NCI-H345 treated with DMSO at 0.1 percent for 48 hours (cell line): Measurements from ENCODE around the gene TAS2R40.
A peak's percentile ranks its signal among the peaks of the same experiment; 100 is the strongest.
"Not testable (repeated sequence)": the region's sequence is repeated elsewhere in the genome, so short reads cannot be mapped to it uniquely, and the experiment has no call there.

Experiments
- DNase-seq: peaks from one replicate; lab custom pipeline; 2025; ENCODE audit not compliant: unreplicated experiment; lab: John Stamatoyannopoulos, UW

TAS2R40 gene

GRCh38 chr7:143221737-143222136 lies at the start of gene TAS2R40:
Gene TAS2R40 (plus strand): TSS chr7:143222037. CDS start chr7:143222079, 42 bp downstream.
- no peak for DNase-seq

DNA sequence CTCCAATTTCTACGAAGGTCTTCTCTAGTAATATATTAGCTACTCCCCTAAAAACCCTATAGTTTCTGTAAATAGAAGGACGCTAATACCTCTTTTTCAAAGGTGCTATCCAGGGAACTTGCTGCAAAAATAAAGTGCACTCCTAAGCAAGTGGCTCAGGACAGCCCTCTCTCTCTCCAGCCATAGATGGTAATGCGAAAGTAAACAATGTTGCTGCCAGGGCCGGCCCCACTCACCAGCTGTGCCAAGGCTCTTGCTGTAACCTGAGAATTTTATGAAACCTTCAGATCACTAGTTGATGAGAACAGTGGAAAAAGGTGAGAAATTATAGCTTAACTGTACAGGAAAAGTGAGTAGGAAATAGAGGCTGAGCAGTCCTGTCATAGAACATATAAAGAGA lies 49.5 kb upstream of the TAS2R40 start:
- DNase-seq = peak; percentile 79

- no peak for DNase-seq
These were observed 45.7 kb upstream of the TAS2R40 start for GRCh38 chr7:143176128-143176527.

GRCh38 chr7:143177374-143178119 lies 44.3 kb upstream of the TAS2R40 start:
- DNase-seq = no peak

GRCh38 chr7:143180771-143181170 lies 41.1 kb upstream of the TAS2R40 start:
- not testable (repeated sequence) for DNase-seq

- DNase-seq = no peak
These were observed 40.5 kb upstream of the TAS2R40 start for GRCh38 chr7:143181349-143181748.

- no peak for DNase-seq
These were observed 38.8 kb upstream of the TAS2R40 start, which contains the start of gene TAS2R39 for GRCh38 chr7:143183024-143183423. Gene TAS2R39 (plus strand): TSS chr7:143183419. CDS start chr7:143183419, 0 bp downstream.

DNA sequence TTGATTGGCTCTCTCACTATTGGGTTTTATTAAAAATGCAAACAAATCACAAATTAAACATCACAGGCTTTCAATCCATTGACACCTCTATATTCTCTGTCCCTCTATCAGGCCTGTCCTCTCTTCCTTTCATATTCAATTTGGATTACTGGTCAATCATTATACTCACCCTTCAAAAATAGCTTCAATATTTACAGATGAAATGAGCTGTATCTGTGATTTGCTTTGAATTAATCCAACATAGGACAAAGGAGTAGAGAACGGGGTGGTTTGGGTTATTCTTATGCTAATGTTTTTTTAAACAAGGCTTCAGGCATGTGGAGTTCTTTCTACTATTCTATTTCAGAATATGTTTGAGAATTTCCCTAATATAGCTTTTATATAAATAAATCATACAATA lies 36.3 kb upstream of the TAS2R40 start:
- no peak for DNase-seq

- no peak for DNase-seq
These were observed 32.8 kb upstream of the TAS2R40 start for GRCh38 chr7:143188994-143189393.

DNA sequence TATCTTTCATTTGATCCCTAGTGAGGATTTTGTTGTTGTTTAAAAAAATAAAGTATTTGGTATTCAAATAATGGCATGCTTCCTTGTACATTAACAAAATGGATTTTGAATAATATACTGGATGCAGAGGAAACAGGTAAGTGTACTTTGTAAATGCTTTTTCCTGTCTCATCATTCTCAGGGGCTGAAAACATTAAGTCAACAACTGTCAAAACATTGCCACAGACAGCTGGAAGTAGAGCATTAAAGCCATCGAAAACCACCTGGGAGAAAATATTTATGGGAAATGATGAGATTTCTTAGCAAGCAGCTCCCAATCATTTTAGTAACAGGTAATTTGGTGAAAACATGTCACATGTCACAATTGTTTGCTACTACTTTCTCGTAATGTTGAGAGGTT lies 28.0 kb upstream of the TAS2R40 start:
- DNase-seq = no peak

DNA sequence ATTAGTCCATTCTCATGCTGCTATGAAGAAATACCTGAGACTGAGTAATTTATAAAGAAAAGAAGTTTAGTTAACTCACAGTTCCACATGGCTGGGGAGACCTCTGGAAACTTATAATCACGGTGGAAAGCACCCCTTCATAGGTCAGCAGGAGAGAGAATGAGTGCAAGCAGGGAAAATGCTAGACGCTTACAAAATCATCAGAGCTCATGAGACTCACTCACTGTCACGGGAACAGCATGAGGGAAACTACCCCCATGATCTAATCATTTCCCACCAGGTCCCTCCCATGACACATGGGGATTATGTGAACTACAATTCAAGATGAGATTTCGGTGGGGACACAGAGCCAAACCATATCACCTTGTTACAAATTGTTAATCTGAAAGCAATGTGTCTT lies 22.8 kb upstream of the TAS2R40 start:
- DNase-seq = no peak

DNA sequence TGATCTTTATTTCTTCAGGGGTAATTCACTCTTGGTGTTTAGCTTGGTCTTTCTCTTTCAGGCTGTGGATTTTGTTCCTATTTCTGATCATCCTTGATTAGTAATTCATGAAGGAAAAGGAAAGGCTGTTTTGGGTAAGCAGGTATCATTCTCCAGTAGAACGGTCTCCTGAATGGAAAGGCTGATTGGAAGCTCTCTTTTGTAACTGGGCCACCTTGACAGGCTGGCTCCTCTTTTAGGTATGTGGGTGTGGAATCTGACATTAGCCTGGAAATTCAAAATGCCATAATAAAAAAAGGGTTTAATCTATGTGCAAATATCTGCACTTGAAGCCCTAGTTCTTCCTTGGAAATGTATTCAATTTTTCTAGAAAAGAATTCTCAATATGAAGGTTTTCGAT lies 19.7 kb upstream of the TAS2R40 start:
- no peak for DNase-seq

DNA sequence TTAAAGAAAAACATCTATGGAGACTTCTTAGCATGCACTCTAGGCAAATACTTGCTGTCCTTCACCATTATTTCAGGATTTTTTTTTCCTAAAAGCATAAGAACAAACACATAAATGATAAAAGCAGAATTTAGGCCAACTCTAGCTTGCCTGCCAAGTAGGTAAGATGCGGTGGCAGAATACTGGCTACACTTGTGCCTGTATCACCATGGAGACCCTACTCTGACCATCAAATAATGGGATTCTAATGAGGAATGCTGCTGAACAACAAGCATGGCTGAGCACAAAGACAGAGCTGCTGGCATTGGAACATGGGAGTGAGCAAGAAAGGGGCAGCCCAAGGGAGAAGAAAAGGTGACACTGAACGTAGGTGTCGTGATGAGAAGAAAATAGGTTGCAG lies 18.5 kb upstream of the TAS2R40 start:
- DNase-seq = no peak

DNA sequence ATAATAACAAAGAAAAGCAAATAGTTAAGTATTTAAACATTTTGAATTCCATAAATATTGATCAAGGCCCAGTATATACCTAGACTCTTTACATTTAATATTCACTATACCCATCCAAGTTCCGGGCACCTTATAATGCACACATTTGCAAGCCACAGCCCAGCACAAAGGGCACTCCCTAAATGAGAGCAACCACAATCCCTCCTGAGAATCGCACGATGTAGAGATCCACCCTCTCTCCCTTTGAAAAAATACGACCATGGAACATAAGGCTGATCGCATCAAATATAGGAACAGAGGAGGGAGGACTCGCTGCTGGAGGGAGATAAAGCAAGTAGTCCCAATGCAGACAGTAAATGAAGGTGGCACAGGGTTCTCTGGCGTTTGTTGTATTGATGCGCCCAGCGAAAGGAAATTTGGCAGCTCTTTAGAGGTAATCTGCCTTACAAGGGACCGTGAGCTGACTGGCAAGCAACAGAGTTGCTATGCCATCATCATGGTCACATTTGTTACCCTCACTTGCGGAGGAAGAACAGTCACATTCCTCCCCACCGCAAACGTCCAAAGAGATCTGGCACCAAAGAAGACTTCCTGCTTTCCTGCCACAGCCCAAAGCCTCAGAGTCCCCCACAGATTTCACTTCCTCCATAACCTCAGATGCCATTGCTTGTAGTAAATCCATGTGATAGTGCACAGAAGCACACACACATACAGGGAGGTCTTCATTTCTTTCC lies 16.1 kb upstream of the TAS2R40 start:
- DNase-seq = no peak

GRCh38 chr7:143210541-143210940 lies 11.3 kb upstream of the TAS2R40 start:
- no peak for DNase-seq

DNA sequence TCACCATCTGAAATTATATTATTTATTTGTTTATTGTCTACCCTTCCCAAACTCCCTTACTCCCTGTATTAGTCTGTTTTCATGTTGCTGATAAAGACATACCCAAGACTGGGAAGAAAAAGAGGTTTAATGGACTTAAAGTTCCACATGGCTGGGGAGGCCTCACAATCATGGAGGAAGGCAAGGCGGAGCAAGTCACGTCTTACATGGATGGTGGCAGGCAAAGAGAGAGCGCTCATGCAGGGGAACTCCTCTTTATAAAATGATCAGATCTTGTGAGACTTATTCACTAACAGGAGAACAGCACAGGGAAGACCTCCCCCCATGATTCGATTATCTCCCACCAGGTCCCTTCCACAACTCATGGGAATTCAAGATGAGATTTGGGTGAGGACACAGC lies 8.4 kb upstream of the TAS2R40 start:
- DNase-seq = not testable (repeated sequence)

DNA sequence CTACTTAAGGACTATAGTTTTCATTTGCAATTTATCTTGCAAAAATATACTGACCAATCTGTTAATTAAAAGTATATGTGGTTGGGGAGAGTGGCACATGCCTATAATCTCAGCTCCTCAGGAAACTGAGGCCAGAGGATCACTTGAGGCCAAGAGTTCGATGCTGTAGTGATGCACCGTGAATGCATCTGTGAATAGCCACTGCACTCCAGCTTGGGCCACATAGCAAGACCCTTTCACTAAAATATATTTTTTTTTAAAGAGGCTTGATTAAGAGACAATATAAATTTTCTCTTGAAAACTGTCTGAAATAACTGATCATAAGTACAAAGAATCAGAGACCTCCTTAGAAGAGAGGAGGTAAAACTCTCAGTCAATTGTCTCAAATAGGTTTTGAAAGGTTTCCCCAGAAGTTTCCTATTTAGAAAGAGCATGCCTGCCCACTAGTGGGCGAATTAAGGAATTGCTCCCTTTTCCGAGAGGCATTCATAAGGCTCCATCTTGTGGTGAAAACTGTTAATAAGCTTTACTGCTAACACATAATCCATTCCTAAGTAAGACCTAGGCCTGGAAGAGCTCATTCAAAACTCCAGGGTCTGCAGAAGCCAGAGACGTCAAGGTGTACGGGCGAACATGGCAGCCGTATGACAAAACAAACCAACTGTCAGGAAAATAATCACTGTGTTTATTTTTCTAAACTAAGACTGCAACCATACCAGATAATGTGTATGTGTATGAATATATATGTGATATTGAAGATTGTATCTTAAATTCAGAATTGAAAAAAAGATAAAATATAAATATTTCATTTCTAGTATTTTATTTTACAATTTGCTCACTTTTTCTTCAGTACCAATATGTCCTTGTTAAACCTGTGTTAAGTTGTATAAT lies 6.8 kb upstream of the TAS2R40 start:
- DNase-seq = peak; percentile 94

DNA sequence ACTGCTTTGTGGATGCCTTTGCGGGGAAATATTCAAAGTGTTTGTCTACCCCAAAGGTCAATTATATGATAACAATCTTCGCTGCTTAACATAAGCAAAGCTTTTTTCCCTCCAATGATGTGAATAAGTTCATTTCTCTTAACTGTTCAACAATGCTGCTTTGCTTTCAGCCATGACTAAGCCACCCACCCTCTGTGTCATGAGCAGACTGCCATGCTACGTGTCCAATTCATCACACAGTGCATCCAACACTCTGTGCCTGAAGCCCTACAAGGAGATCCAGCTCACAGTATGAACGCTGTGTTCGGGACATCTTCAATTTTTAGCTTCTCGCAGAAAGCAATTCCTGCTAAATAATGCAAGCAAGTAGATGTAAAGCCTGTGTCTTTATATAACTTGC lies 5.7 kb upstream of the TAS2R40 start:
- DNase-seq = no peak

DNA sequence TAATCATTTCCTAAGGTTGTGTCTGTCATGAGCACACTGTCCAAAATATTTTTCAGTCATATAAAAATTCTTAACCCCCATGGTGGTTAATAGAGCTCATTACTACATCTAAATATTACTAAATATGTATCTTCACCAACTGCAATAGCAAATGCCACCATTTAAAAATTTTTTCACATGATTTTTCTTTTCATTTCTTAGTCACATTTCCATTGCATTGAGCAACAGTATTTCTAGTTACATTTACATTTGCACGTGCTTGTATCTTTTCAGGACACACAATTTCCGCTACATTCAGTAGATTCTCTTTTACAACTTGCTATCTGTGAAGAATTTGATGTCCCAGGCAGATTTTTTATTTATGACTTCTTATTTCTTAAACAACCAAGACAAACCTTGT lies 5.2 kb upstream of the TAS2R40 start:
- DNase-seq = no peak

DNA sequence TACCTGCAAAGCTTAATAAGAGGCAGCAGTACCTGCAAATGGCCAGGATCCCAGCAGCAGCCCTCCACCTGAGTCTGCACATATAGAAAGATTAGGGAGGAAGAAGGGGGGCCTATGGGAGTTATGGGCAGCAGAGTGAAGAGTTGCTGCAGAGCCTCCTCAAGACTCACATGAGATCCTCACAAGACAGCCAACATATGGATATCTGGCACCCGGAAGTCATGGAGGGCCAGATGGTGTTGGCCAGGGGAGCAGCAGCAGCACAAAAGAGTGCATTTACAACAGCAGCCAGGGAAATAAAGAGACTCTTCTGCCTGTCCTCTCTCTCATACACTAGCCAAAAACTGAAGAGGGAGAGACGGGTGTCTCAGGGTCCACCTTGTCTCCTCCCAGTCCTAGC lies 4.0 kb upstream of the TAS2R40 start:
- no peak for DNase-seq

GRCh38 chr7:143221286-143221685 lies 551 bp upstream of the TAS2R40 start:
- DNase-seq = no peak
